HG02571 (cell line): ENCODE measurements around the gene SLC26A11.
"Not testable (repeated sequence)": the region's sequence is repeated elsewhere in the genome, so short reads cannot be mapped to it uniquely, and the experiment has no call there.

Source experiments
- ATAC-seq: cut with Tn5 transposase; IDR thresholded peaks from one replicate; pipeline ENCODE4 v1.9.1; 2021; ENCODE audit warnings: mild to moderate bottlenecking, moderate library complexity; ENCODE audit not compliant: unreplicated experiment

The SLC26A11 gene

GRCh38 chr17:80195671-80196529 lies 24.3 kb upstream of the SLC26A11 start:
- no peak for ATAC-seq

GRCh38 chr17:80196652-80197051 lies 23.6 kb upstream of the SLC26A11 start:
- no peak for ATAC-seq

GRCh38 chr17:80198144-80198661 lies 22.0 kb upstream of the SLC26A11 start:
- no peak for ATAC-seq

- ATAC-seq = not testable (repeated sequence)
These were observed 20.9 kb upstream of the SLC26A11 start for GRCh38 chr17:80199295-80199694.

- no peak for ATAC-seq
These were observed 18.8 kb upstream of the SLC26A11 start for GRCh38 chr17:80201446-80201845.

- no peak for ATAC-seq
These were observed 18.0 kb upstream of the SLC26A11 start for GRCh38 chr17:80202197-80202596.

GRCh38 chr17:80203471-80203963 lies 16.7 kb upstream of the SLC26A11 start:
- no peak for ATAC-seq

- ATAC-seq = no peak
These were observed 15.4 kb upstream of the SLC26A11 start for GRCh38 chr17:80204626-80205468.

GRCh38 chr17:80205811-80206210 lies 14.4 kb upstream of the SLC26A11 start:
- ATAC-seq = no peak

- ATAC-seq = no peak
These were observed 12.2 kb upstream of the SLC26A11 start for GRCh38 chr17:80208050-80208449.

- no peak for ATAC-seq
These were observed 10.5 kb upstream of the SLC26A11 start for GRCh38 chr17:80209765-80210164.

- no peak for ATAC-seq
These were observed 9.7 kb upstream of the SLC26A11 start for GRCh38 chr17:80210348-80211108.

- ATAC-seq = no peak
These were observed 8.1 kb upstream of the SLC26A11 start for GRCh38 chr17:80212109-80212508.

- ATAC-seq = no peak
These were observed 7.7 kb upstream of the SLC26A11 start for GRCh38 chr17:80212511-80212910.

GRCh38 chr17:80212962-80213642 lies 7.1 kb upstream of the SLC26A11 start:
- no peak for ATAC-seq

- no peak for ATAC-seq
These were observed 6.6 kb upstream of the SLC26A11 start for GRCh38 chr17:80213643-80213975.

GRCh38 chr17:80214012-80214877 lies 6.0 kb upstream of the SLC26A11 start:
- ATAC-seq = no peak

- no peak for ATAC-seq
These were observed 5.4 kb upstream of the SLC26A11 start for GRCh38 chr17:80214878-80215210.
